Tibial nerve (tissue), 4 donors: ENCODE measurements around the gene DDA1.

Experiments used
- EP300 ChIP-seq, 2 donors: sonication (generic); formaldehyde crosslinking; IDR thresholded peaks; one replicate each; pipeline ENCODE4 v1.6.1; 2017; ENCODE audit warnings: antibody characterized with exemption in 2 of 2, mild to moderate bottlenecking in 1 of 2
- POLR2A ChIP-seq, 2 donors: fragments of 450-650 bp; IDR thresholded peaks; one replicate each; pipeline ENCODE4 v1.6.1; 2017; ENCODE audit warnings: antibody characterized with exemption in 2 of 2, mild to moderate bottlenecking in 2 of 2, moderate library complexity in 2 of 2
- TF ChIP-seq, protein P1 (sequence below), 5 experiments: fragments of 200-600 bp in 3 of 5; fragments of 450-650 bp in 2 of 5; sonication (generic) in 3 of 5; IDR thresholded peaks; one replicate each; pipeline ENCODE4 v1.5.1; 2016 to 2019; ENCODE audit warnings: antibody characterized with exemption in 5 of 5, mild to moderate bottlenecking in 3 of 5, moderate library complexity in 2 of 5

DNA sequence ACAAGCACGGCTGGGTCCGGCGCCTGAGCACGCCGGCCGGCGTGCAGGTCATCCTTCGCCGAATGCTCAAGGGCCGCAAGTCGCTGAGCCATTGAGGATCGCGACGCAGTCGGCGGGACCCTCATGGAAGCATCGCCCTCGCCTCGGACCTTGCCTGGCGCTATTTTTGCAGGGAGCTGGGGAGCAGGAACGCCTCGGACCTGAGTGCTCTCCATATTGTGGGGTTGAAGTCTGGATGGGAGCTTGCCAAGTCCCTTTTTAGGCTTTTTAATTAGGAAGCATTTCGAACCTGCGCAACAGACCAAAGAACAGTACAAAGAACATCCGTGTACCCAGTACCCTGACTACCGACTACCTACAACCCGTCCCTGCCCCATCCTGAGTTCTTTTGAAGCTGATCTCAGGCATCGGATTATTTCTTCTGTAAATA, 3.1 kb upstream of the DDA1 start:
- TF ChIP-seq, protein P1, sequence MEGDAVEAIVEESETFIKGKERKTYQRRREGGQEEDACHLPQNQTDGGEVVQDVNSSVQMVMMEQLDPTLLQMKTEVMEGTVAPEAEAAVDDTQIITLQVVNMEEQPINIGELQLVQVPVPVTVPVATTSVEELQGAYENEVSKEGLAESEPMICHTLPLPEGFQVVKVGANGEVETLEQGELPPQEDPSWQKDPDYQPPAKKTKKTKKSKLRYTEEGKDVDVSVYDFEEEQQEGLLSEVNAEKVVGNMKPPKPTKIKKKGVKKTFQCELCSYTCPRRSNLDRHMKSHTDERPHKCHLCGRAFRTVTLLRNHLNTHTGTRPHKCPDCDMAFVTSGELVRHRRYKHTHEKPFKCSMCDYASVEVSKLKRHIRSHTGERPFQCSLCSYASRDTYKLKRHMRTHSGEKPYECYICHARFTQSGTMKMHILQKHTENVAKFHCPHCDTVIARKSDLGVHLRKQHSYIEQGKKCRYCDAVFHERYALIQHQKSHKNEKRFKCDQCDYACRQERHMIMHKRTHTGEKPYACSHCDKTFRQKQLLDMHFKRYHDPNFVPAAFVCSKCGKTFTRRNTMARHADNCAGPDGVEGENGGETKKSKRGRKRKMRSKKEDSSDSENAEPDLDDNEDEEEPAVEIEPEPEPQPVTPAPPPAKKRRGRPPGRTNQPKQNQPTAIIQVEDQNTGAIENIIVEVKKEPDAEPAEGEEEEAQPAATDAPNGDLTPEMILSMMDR (IDR thresholded peaks at IDR 0.05) = no peak
- TF ChIP-seq EP300 (IDR thresholded peaks at IDR 0.05) = no peak
- no peak for TF ChIP-seq POLR2A (IDR thresholded peaks at IDR 0.05)
